HCT116 (cell line): ENCODE measurements around the gene KRT1. TPM values are rescaled to one million over a fixed set of nuclear protein-coding genes. Genes with fewer than 3 reads are reported as not detected.

Experiments
- total RNA-seq: library from RNA; stranded (reverse); gene quantifications from one replicate; pipeline ENCODE4 v1.2.1, GENCODE V29; 2021; ENCODE audit not compliant: unreplicated experiment

KRT1 gene
- total RNA-seq, 1 experiment from 2014 or later, result 0.20 TPM

Other genes with a start within 250 kb of the KRT1 start
- not detected for gene KRT75, start 246.0 kb downstream of the KRT1 start, total RNA-seq
- gene KRT6B, start 228.3 kb downstream of the KRT1 start, total RNA-seq, result not detected
- gene KRT6C, start 206.6 kb downstream of the KRT1 start, total RNA-seq, result not detected
- gene KRT6A, start 187.2 kb downstream of the KRT1 start, total RNA-seq, result 0.66 TPM
- 0.44 TPM for gene KRT5, start 160.0 kb downstream of the KRT1 start, total RNA-seq
- gene KRT71, start 127.3 kb downstream of the KRT1 start, total RNA-seq, result not detected
- not detected for gene KRT74, start 106.6 kb downstream of the KRT1 start, total RNA-seq
- gene KRT72, start 78.9 kb downstream of the KRT1 start, total RNA-seq, result 0.17 TPM
- gene KRT73, start 61.8 kb downstream of the KRT1 start, total RNA-seq, result not detected
- gene KRT2, start 28.2 kb downstream of the KRT1 start, total RNA-seq, result not detected
- not detected for gene KRT77, start 23.1 kb upstream of the KRT1 start, total RNA-seq
- not detected for gene KRT76, start 96.9 kb upstream of the KRT1 start, total RNA-seq
- not detected for gene KRT3, start 115.7 kb upstream of the KRT1 start, total RNA-seq
- not detected for gene KRT4, start 133.7 kb upstream of the KRT1 start, total RNA-seq
- gene KRT79, start 153.9 kb upstream of the KRT1 start, total RNA-seq, result not detected
- not detected for gene KRT78, start 168.6 kb upstream of the KRT1 start, total RNA-seq
- gene KRT8, start 224.7 kb upstream of the KRT1 start, total RNA-seq, result 1,655 TPM